Measurements from ENCODE around the gene KIAA1210.

The KIAA1210 gene

DNA sequence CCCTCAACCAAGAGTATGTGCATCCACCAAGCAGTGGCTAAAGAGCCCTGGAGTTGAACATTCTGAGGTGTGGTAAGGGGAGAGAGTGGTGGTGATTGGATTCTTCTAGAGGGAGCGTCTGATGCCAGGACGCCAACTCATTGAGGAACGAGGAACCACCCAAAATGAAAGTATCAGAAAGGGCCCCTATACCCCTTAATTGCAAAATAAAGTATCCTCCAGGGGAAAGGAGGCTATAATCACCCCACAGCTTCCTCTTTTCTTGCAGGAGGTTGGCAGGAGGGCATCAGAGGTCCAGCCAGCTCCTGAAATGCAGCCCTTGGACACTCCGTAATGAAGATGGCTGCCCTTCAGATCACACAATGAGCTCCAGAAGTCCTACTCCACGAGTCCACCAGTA, 5.3 kb upstream of the KIAA1210 start:
- H3K27ac ChIP-seq, result no peak overlapping the region
- TF ChIP-seq, protein P1, sequence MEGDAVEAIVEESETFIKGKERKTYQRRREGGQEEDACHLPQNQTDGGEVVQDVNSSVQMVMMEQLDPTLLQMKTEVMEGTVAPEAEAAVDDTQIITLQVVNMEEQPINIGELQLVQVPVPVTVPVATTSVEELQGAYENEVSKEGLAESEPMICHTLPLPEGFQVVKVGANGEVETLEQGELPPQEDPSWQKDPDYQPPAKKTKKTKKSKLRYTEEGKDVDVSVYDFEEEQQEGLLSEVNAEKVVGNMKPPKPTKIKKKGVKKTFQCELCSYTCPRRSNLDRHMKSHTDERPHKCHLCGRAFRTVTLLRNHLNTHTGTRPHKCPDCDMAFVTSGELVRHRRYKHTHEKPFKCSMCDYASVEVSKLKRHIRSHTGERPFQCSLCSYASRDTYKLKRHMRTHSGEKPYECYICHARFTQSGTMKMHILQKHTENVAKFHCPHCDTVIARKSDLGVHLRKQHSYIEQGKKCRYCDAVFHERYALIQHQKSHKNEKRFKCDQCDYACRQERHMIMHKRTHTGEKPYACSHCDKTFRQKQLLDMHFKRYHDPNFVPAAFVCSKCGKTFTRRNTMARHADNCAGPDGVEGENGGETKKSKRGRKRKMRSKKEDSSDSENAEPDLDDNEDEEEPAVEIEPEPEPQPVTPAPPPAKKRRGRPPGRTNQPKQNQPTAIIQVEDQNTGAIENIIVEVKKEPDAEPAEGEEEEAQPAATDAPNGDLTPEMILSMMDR (conservative IDR thresholded peaks at IDR 0.05; ENCODE audit: low read depth, low read length), result no peak
- no peaks in the 10 kb centered on the region for H3K27me3 ChIP-seq (ENCODE audit: insufficient read depth, low read depth)
- no peak overlapping the region for H3K4me2 ChIP-seq
- H3K4me1 ChIP-seq (ENCODE audit: low read depth, poor library complexity, severe bottlenecking), result no peaks in the 10 kb centered on the region
- no peaks in the 10 kb centered on the region for H4K20me1 ChIP-seq (ENCODE audit: insufficient read depth)
- no peaks in the 10 kb centered on the region for H3K36me3 ChIP-seq (ENCODE audit: insufficient read depth)
- no peak overlapping the region for H3K4me3 ChIP-seq (IDR thresholded peaks at IDR 0.05; ENCODE audit: insufficient read depth, low read depth, low read length)
- no peak overlapping the region for H2AFZ ChIP-seq (ENCODE audit: low read depth)
- H3K9ac ChIP-seq, result no peak overlapping the region
- H3K79me2 ChIP-seq (ENCODE audit: insufficient read depth, low read depth), result no peaks in the 10 kb centered on the region

- no peaks in the 10 kb centered on the region for H3K36me3 ChIP-seq (ENCODE audit: insufficient read depth)
These were observed 4.7 kb upstream of the KIAA1210 start for GRCh38 chrX:119132316-119132715.

DNA sequence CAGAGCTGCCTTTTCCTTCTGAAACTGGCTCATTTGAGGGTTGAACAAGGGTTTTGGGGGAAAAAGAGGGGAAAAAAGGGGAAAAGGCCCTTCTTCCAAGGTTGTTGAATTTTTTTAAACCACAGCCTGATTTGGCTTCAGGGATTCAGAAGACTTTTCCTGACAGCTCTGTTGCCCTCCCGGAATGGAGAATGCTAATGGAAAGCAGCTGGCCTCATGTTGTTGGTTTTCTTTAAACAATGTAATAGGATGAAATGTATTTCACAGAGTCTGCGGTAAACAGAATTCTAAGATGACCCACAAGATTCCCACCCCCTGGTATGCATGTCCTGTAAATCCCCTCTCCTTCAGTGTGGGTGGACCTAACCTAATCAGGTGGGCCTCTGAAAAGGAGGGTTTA, 3.3 kb upstream of the KIAA1210 start:
- Histone ChIP-seq H4K20me1 (ENCODE audit: insufficient read depth) (no peaks in the 10 kb centered on the region), H3K27ac (no peak overlapping the region), H3K79me2 (ENCODE audit: insufficient read depth, low read depth) (no peaks in the 10 kb centered on the region), H3K4me2 (no peak overlapping the region), H3K4me1 (ENCODE audit: low read depth, poor library complexity, severe bottlenecking) (no peaks in the 10 kb centered on the region), H3K27me3 (ENCODE audit: insufficient read depth, low read depth) (no peaks in the 10 kb centered on the region), H2AFZ (ENCODE audit: low read depth) (no peak overlapping the region), H3K4me3 (IDR thresholded peaks at IDR 0.05; ENCODE audit: insufficient read depth, low read depth, low read length) (no peak overlapping the region), H3K9ac (no peak overlapping the region), H3K36me3 (ENCODE audit: insufficient read depth) (no peaks in the 10 kb centered on the region)
- TF ChIP-seq, protein P1 (conservative IDR thresholded peaks at IDR 0.05; ENCODE audit: low read depth, low read length), result no peak

More at GRCh38 chrX:119132316-119132715, 4.7 kb upstream of the KIAA1210 start:
- Histone ChIP-seq H3K4me2 (no peak overlapping the region), H3K4me1 (ENCODE audit: low read depth, poor library complexity, severe bottlenecking) (no peaks in the 10 kb centered on the region), H2AFZ (ENCODE audit: low read depth) (no peak overlapping the region), H3K79me2 (ENCODE audit: insufficient read depth, low read depth) (no peaks in the 10 kb centered on the region), H3K4me3 (IDR thresholded peaks at IDR 0.05; ENCODE audit: insufficient read depth, low read depth, low read length) (no peak overlapping the region), H3K27me3 (ENCODE audit: insufficient read depth, low read depth) (no peaks in the 10 kb centered on the region), H3K27ac (no peak overlapping the region), H3K9ac (no peak overlapping the region), H4K20me1 (ENCODE audit: insufficient read depth) (no peaks in the 10 kb centered on the region)
- TF ChIP-seq, protein P1 (conservative IDR thresholded peaks at IDR 0.05; ENCODE audit: low read depth, low read length), result no peak

DNA sequence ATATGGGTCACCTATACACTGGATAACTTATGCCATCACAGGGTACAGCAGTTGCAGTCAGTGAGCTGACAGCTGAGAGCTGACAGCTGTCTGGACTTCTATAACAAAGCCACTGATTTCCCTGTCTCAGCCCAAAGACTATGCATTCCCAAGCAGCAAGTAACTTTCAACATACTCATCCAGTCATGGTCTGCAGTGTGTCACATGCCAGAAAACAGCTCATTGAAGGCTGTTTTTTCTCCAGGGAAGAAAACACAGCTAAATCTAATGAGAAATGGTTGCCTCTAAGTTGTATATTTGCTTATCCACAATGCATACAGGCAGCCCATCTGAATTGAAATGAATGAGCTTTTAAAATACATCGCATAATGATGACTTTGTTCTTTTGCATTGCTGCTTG, 6.3 kb downstream of the KIAA1210 start:
- Histone ChIP-seq H3K4me1 (ENCODE audit: low read depth, poor library complexity, severe bottlenecking) (no peaks in the 10 kb centered on the region), H2AFZ (ENCODE audit: low read depth) (no peak overlapping the region), H3K79me2 (ENCODE audit: insufficient read depth, low read depth) (no peaks in the 10 kb centered on the region), H3K27me3 (ENCODE audit: insufficient read depth, low read depth) (no peaks in the 10 kb centered on the region), H3K9ac (no peak overlapping the region), H3K27ac (no peak overlapping the region), H3K36me3 (ENCODE audit: insufficient read depth) (no peaks in the 10 kb centered on the region), H3K4me2 (no peak overlapping the region), H3K4me3 (IDR thresholded peaks at IDR 0.05; ENCODE audit: insufficient read depth, low read depth, low read length) (no peak overlapping the region), H4K20me1 (ENCODE audit: insufficient read depth) (no peaks in the 10 kb centered on the region)
- TF ChIP-seq, protein P1 (conservative IDR thresholded peaks at IDR 0.05; ENCODE audit: low read depth, low read length), result no peak
